Rectal smooth muscle tissue (tissue), 1 donor: ENCODE results near the gene TOB2.
"Not testable (repeated sequence)": the region's sequence is repeated elsewhere in the genome, so short reads cannot be mapped to it uniquely, and the experiment has no call there.

ENCODE experiments used
- H3K27ac ChIP-seq: one replicate; pipeline ENCODE4 v1.7.0; 2013; ENCODE audit warnings: low read depth, low read length, inconsistent platforms
- H3K27me3 ChIP-seq: one replicate; pipeline ENCODE4 v1.7.0; 2013; ENCODE audit warnings: low read length; ENCODE audit not compliant: control insufficient read depth, insufficient read depth
- H3K36me3 ChIP-seq: one replicate; pipeline ENCODE4 v1.7.0; 2013; ENCODE audit warnings: low read length; ENCODE audit not compliant: control insufficient read depth, insufficient read depth
- H3K4me1 ChIP-seq: one replicate; pipeline ENCODE4 v1.7.0; 2013; ENCODE audit warnings: low read length; ENCODE audit not compliant: control insufficient read depth, insufficient read depth
- H3K4me3 ChIP-seq: one replicate; pipeline ENCODE4 v1.7.0; 2013; ENCODE audit warnings: low read length
- H3K9ac ChIP-seq: one replicate; pipeline ENCODE4 v1.7.0; 2013; ENCODE audit warnings: low read length

TOB2 gene

GRCh38 chr22:41479671-41480396, 33.2 kb upstream of the TOB2 start:
- H3K4me3 ChIP-seq, result no peak overlapping the region
- H3K9ac ChIP-seq, result no peak overlapping the region
- H3K27ac ChIP-seq, result peak overlapping the region; percentile 45
- no peaks in the 10 kb centered on the region for H3K36me3 ChIP-seq
- H3K4me1 ChIP-seq, result peaks cover 32% of the 10 kb centered on the region
- no peaks in the 10 kb centered on the region for H3K27me3 ChIP-seq

GRCh38 chr22:41478891-41479521, 32.4 kb upstream of the TOB2 start:
- peaks cover 32% of the 10 kb centered on the region for H3K4me1 ChIP-seq
- H3K36me3 ChIP-seq, result no peaks in the 10 kb centered on the region
- H3K4me3 ChIP-seq, result no peak overlapping the region
- H3K27me3 ChIP-seq, result no peaks in the 10 kb centered on the region
- no peak overlapping the region for H3K27ac ChIP-seq
- no peak overlapping the region for H3K9ac ChIP-seq

GRCh38 chr22:41478473-41478872, 31.9 kb upstream of the TOB2 start:
- Histone ChIP-seq H3K4me3 (no peak overlapping the region), H3K27me3 (no peaks in the 10 kb centered on the region), H3K36me3 (no peaks in the 10 kb centered on the region), H3K27ac (no peak overlapping the region), H3K4me1 (peaks cover 32% of the 10 kb centered on the region), H3K9ac (no peak overlapping the region)

GRCh38 chr22:41474872-41475451, 28.4 kb upstream of the TOB2 start:
- Histone ChIP-seq H3K36me3 (peaks cover 4% of the 10 kb centered on the region), H3K4me3 (no peak overlapping the region), H3K9ac (no peak overlapping the region), H3K27me3 (no peaks in the 10 kb centered on the region), H3K27ac (no peak overlapping the region), H3K4me1 (peaks cover 13% of the 10 kb centered on the region)

GRCh38 chr22:41471568-41471967, 25.0 kb upstream of the TOB2 start:
- Histone ChIP-seq H3K36me3 (peaks cover 11% of the 10 kb centered on the region), H3K4me3 (no peak overlapping the region), H3K4me1 (peaks cover 11% of the 10 kb centered on the region), H3K27me3 (no peaks in the 10 kb centered on the region), H3K9ac (no peak overlapping the region), H3K27ac (no peak overlapping the region)

DNA sequence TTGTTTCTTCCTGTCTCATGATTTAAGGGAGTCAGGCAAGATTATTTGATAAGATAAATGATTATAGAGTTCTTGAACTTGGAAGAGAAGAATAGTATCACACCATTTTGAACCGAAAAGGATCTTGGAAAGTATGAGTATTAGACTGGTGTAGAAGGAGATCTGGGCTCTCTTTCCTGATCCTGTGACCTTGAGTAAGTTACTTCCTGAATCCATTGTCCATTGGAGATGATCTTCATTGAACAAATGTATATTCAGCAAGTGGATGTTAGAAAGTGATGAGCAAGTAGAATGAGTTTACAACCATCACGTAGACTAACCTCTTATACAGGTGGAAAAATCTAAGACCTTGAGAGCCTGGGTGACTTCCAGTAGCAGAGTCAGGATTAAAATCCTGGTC, 24.3 kb upstream of the TOB2 start:
- Histone ChIP-seq H3K4me3 (no peak overlapping the region), H3K27me3 (no peaks in the 10 kb centered on the region), H3K36me3 (peaks cover 11% of the 10 kb centered on the region), H3K27ac (no peak overlapping the region), H3K9ac (no peak overlapping the region), H3K4me1 (peaks cover 11% of the 10 kb centered on the region)

- Histone ChIP-seq H3K27ac (peak overlapping the region; percentile 98), H3K4me1 (peaks cover 11% of the 10 kb centered on the region), H3K9ac (peak overlapping the region; percentile 88), H3K4me3 (peak overlapping the region; percentile 93), H3K36me3 (peaks cover 21% of the 10 kb centered on the region), H3K27me3 (no peaks in the 10 kb centered on the region)
Measured at GRCh38 chr22:41469218-41469851, 22.7 kb upstream of the TOB2 start.

GRCh38 chr22:41468381-41469217, 22.0 kb upstream of the TOB2 start, which contains the start of the genes ACO2 and PHF5A:
Gene ACO2, plus strand, starts transcription at chr22:41469117. Its CDS starts 30 bp downstream, at chr22:41469147.
Gene PHF5A, minus strand, starts transcription at chr22:41468692. Its CDS starts 39 bp downstream, at chr22:41468653.
- Histone ChIP-seq H3K36me3 (peaks cover 26% of the 10 kb centered on the region), H3K4me1 (peaks cover 11% of the 10 kb centered on the region), H3K27me3 (no peaks in the 10 kb centered on the region), H3K9ac (peak within 1 kb of the TSS; percentile 88), H3K27ac (peak within 1 kb of the TSS; percentile 98), H3K4me3 (peak within 1 kb of the TSS; percentile 93)

DNA sequence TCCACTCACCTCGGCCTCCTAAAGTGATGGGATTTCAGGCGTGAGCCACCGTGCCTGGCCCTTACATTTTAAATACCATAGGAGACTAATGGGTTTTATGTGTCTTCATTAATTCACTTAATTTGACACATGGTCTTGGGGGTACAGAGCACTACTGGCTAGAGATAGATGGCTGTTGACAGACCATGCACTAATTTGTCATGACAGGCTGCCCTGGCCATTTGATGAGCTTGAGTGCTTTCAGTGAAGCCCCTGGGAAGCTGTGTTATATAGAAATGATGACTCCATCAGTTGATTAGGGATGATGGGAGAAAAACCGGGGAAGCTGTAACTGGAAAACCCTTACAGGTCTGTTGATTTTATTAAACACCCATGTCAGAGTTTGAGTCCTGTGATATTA, 15.3 kb upstream of the TOB2 start:
- Histone ChIP-seq H3K4me3 (no peak overlapping the region), H3K27ac (no peak overlapping the region), H3K4me1 (no peaks in the 10 kb centered on the region), H3K36me3 (peaks cover 35% of the 10 kb centered on the region), H3K27me3 (no peaks in the 10 kb centered on the region), H3K9ac (no peak overlapping the region)

DNA sequence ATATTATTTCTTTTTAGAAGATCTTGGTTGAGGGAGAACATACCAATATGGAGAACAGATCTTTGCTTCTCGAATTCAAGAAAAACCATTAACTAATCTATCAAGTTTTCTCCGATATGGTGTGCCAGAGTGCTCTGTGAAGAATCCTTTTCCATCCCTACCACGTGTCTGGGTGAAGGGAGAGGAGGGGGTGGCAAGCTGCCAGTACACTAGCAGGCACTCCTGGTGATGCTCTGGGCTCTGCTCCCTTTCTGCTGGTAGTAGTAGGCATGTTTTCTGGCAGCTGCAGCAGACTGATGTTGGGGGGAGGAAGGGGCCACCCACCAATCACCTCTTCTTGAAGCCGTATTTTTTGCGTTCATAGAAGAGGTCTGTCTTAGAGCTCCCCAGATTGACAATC, 13.5 kb upstream of the TOB2 start:
- H3K27me3 ChIP-seq, H3K4me3 ChIP-seq, H3K9ac ChIP-seq, H3K4me1 ChIP-seq: not testable (repeated sequence)
- H3K36me3 ChIP-seq, result peaks cover 31% of the 10 kb centered on the region
- H3K27ac ChIP-seq, result peak overlapping the region; percentile 43

DNA sequence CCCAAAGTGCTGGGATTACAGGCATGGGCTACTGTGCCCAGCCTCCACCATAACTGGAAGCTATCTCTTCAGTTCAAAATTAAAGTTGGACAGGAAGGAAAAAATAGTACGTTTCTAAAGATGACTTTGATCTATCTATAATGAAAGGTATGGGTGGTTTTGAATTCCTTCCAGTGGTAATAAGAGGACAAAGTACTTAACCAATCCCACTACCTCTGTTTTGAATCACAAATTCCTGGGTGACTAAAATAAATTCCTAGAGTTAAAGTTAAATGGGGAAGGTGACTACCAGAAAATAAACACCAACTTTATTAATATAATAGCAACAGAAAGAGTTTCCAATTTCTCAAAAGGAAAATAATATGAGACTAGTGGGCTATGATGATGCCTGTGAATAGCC, 12.8 kb upstream of the TOB2 start:
- Histone ChIP-seq H3K27ac (no peak overlapping the region), H3K4me1 (no peaks in the 10 kb centered on the region), H3K27me3 (no peaks in the 10 kb centered on the region), H3K4me3 (no peak overlapping the region), H3K36me3 (peaks cover 25% of the 10 kb centered on the region), H3K9ac (no peak overlapping the region)
